Keratinocyte (primary cell): ENCODE measurements around the gene GAB1. TPM values are rescaled to one million over a fixed set of nuclear protein-coding genes. Genes with fewer than 3 reads are reported as not detected.

Experiments
- DNase-seq: peaks from one replicate; pipeline ENCODE4 v3.0.0-alpha.2; 2011; ENCODE audit warnings: low read depth, missing footprints, low spot score
- FAIRE-seq: peaks from 2 replicates; lab custom pipeline; 2011; peaks lifted over from hg19 to GRCh38; lab: Jason Lieb, UNC
- H2AFZ ChIP-seq: 2 replicates; pipeline ENCODE4 v1.6.0; 2012; ENCODE audit warnings: low read length, control low read depth, inconsistent platforms; ENCODE audit not compliant: control insufficient read depth
- H3K27ac ChIP-seq: 2 replicates; pipeline ENCODE4 v1.5.1; 2011; ENCODE audit warnings: low read length; ENCODE audit not compliant: control insufficient read depth, insufficient read depth
- H3K27me3 ChIP-seq: 3 replicates; pipeline ENCODE4 v1.6.0; 2011; ENCODE audit warnings: low read length; ENCODE audit not compliant: control insufficient read depth, insufficient read depth; ENCODE audit errors: extremely low read depth
- H3K36me3 ChIP-seq, 2 experiments: 2 replicates in 1 of 2; 3 replicates in 1 of 2; pipeline ENCODE4 v1.5.1; 2011; ENCODE audit warnings: low read length in 2 of 2, mild to moderate bottlenecking in 1 of 2; ENCODE audit not compliant: control insufficient read depth in 2 of 2, insufficient read depth in 2 of 2; ENCODE audit errors: extremely low read depth in 1 of 2
- H3K4me1 ChIP-seq: 3 replicates; pipeline ENCODE4 v1.5.1; 2011; ENCODE audit warnings: low read length; ENCODE audit not compliant: control insufficient read depth, insufficient read depth; ENCODE audit errors: extremely low read depth
- H3K4me2 ChIP-seq: 3 replicates; pipeline ENCODE4 v1.6.0; 2011; ENCODE audit warnings: low read depth, low read length; ENCODE audit not compliant: control insufficient read depth, insufficient read depth; ENCODE audit errors: extremely low read depth
- H3K4me3 ChIP-seq, 3 experiments: fragments of 200-600 bp in 1 of 3; sonication (generic) in 1 of 3; 2 replicates in 2 of 3; 3 replicates in 1 of 3; pipeline ENCODE4 v1.5.1; 2011 to 2016; ENCODE audit warnings: low read length in 3 of 3, mild to moderate bottlenecking in 3 of 3, control low read depth in 2 of 3, inconsistent platforms in 1 of 3, low read depth in 1 of 3, mixed read lengths in 1 of 3, mixed run types in 1 of 3, moderate library complexity in 1 of 3; ENCODE audit not compliant: control insufficient read depth in 2 of 3, insufficient read depth in 2 of 3; ENCODE audit errors: extremely low read depth in 1 of 3
- H3K79me2 ChIP-seq: 2 replicates; pipeline ENCODE4 v1.6.0; 2012; ENCODE audit warnings: low read length; ENCODE audit not compliant: control insufficient read depth, insufficient read depth
- H3K9ac ChIP-seq: 3 replicates; pipeline ENCODE4 v1.6.0; 2011; ENCODE audit warnings: low read length; ENCODE audit not compliant: control insufficient read depth, insufficient read depth; ENCODE audit errors: extremely low read depth
- H3K9me1 ChIP-seq: 3 replicates; pipeline ENCODE4 v1.6.0; 2011; ENCODE audit warnings: low read length; ENCODE audit not compliant: control insufficient read depth, insufficient read depth; ENCODE audit errors: extremely low read depth
- H3K9me3 ChIP-seq: 2 replicates; pipeline ENCODE4 v1.5.1; 2012; ENCODE audit warnings: low read depth, low read length; ENCODE audit not compliant: control insufficient read depth
- H4K20me1 ChIP-seq: 3 replicates; pipeline ENCODE4 v1.6.0; 2011; ENCODE audit warnings: low read length; ENCODE audit not compliant: control insufficient read depth, insufficient read depth; ENCODE audit errors: extremely low read depth
- EZH2 ChIP-seq: IDR thresholded peaks from one replicate; pipeline ENCODE4 v1.6.1; 2012; ENCODE audit warnings: inconsistent platforms, mild to moderate bottlenecking, low read length, moderate library complexity
- dilution Hi-C: fragments of 300-500 bp; cut with MboI; formaldehyde crosslinking; loops from one replicate; pipeline ENCODE4 v1.7.0; 2020; ENCODE audit warnings: low sequenced_read_pairs; ENCODE audit not compliant: extremely low pct_ligation_motif_present
- polyA plus RNA-seq, 5 experiments: library from polyadenylated mRNA; depleted of rRNA in 3 of 5; stranded (reverse) in 3 of 5; stranded (forward) in 1 of 5; unstranded in 1 of 5; fragments of >200 nt; gene quantifications; 1 replicate in 1 of 5; 2 replicates in 3 of 5; 3 replicates in 1 of 5; pipeline versions ENCODE4 v1.2.1 to v1.2.3, GENCODE V29; 2011 to 2012; ENCODE audit warnings: missing spikeins in 2 of 5, low read depth in 1 of 5, low replicate concordance in 1 of 5
- TF ChIP-seq, protein P1 (sequence below), 3 experiments: IDR thresholded peaks in 1 of 3; conservative IDR thresholded peaks in 1 of 3; optimal IDR thresholded peaks in 1 of 3; 2 replicates in 2 of 3; 3 replicates in 1 of 3; pipeline versions ENCODE3 to v1.5.1; 2011; ENCODE audit warnings: low read length in 3 of 3, mild to moderate bottlenecking in 3 of 3, moderate library complexity in 2 of 3, control low read depth in 1 of 3, inconsistent platforms in 1 of 3; ENCODE audit not compliant: insufficient read depth in 2 of 3; ENCODE audit errors: extremely low read depth in 1 of 3

GAB1 gene
- polyA plus RNA-seq, 1 donor (not counting 4 experiments of a cell fraction or from before 2014, with no cell fraction given) = 11.0 TPM

GRCh38 chr4:143489106-143489505 lies 152.4 kb downstream of the GAB1 start:
- Histone ChIP-seq H2AFZ (no peak overlapping the region), H3K9me3 (no peaks in the 10 kb centered on the region), H3K79me2 (no peaks in the 10 kb centered on the region), H3K36me3 (no peaks in the 10 kb centered on the region), H3K27ac (no peak overlapping the region), H3K9me1 (no peaks in the 10 kb centered on the region), H3K9ac (no peak overlapping the region), H4K20me1 (no peaks in the 10 kb centered on the region), H3K4me2 (no peak overlapping the region), H3K27me3 (no peaks in the 10 kb centered on the region), H3K4me1 (no peaks in the 10 kb centered on the region), H3K4me3 (no peak overlapping the region)
- no peak for TF ChIP-seq EZH2
- TF ChIP-seq, protein P1, sequence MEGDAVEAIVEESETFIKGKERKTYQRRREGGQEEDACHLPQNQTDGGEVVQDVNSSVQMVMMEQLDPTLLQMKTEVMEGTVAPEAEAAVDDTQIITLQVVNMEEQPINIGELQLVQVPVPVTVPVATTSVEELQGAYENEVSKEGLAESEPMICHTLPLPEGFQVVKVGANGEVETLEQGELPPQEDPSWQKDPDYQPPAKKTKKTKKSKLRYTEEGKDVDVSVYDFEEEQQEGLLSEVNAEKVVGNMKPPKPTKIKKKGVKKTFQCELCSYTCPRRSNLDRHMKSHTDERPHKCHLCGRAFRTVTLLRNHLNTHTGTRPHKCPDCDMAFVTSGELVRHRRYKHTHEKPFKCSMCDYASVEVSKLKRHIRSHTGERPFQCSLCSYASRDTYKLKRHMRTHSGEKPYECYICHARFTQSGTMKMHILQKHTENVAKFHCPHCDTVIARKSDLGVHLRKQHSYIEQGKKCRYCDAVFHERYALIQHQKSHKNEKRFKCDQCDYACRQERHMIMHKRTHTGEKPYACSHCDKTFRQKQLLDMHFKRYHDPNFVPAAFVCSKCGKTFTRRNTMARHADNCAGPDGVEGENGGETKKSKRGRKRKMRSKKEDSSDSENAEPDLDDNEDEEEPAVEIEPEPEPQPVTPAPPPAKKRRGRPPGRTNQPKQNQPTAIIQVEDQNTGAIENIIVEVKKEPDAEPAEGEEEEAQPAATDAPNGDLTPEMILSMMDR (optimal IDR thresholded peaks at IDR 0.05 in 1 of 3, IDR thresholded peaks at IDR 0.05 in 1 of 3, conservative IDR thresholded peaks at IDR 0.05 in 1 of 3; ENCODE audit: extremely low read depth in 1 of 3, insufficient read depth in 2 of 3, low read length in 3 of 3) = no peak
- dilution Hi-C loops = no loop called here
- DNase-seq (no peak), FAIRE-seq (no peak)

DNA sequence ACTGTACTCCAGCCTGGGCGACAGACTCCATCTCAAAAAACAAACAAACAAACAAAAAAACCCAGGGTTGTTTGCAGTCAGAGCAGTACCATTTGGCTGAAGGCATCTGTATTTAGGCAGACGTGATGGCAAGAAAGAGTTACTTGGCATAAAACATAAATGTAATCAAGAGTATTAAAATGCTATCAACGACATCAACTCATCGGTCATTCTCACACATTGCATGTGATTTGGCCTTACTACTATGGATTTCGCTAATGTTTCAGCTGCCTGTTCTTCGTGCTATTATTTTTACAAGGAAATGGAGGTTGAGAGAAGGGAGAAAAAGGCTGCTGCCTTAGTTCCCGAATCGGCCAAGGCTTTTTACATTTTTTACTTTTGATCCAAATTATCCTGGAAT lies 161.3 kb downstream of the GAB1 start:
- Histone ChIP-seq H3K9me3 (no peaks in the 10 kb centered on the region), H3K36me3 (no peaks in the 10 kb centered on the region), H4K20me1 (no peaks in the 10 kb centered on the region), H3K4me2 (no peak overlapping the region), H3K27me3 (no peaks in the 10 kb centered on the region), H3K9me1 (no peaks in the 10 kb centered on the region), H3K9ac (no peak overlapping the region), H3K27ac (no peak overlapping the region), H3K4me1 (no peaks in the 10 kb centered on the region), H3K4me3 (no peak overlapping the region), H2AFZ (no peak overlapping the region), H3K79me2 (no peaks in the 10 kb centered on the region)
- dilution Hi-C loops = no loop called here
- FAIRE-seq (no peak), DNase-seq (no peak)
- TF ChIP-seq EZH2 = no peak
- TF ChIP-seq, protein P1 (optimal IDR thresholded peaks at IDR 0.05 in 1 of 3, IDR thresholded peaks at IDR 0.05 in 1 of 3, conservative IDR thresholded peaks at IDR 0.05 in 1 of 3; ENCODE audit: extremely low read depth in 1 of 3, insufficient read depth in 2 of 3, low read length in 3 of 3) = no peak
